ENCODE data around the gene PSME2. TPM values are rescaled to one million over a fixed set of nuclear protein-coding genes. Genes with fewer than 3 reads are reported as not detected.

Gene PSME2
- polyA plus RNA-seq, 2 of the 4 experiments (the other 2 are of a cell fraction) = 137 to 144 TPM

GRCh38 chr14:24194873-24195185 is 48.4 kb upstream of the PSME2 start (continued):
- TF ChIP-seq USF2 (IDR thresholded peaks at IDR 0.05) (no peak), KDM5A (IDR thresholded peaks at IDR 0.05) (no peak)

GRCh38 chr14:24194186-24194872 is 47.9 kb upstream of the PSME2 start:
- ATAC-seq = no peak
- no peak for FAIRE-seq
- H3K27ac ChIP-seq = peak overlapping the region; percentile 88 to 98
- H3K9me3 ChIP-seq = no peaks in the 10 kb centered on the region
- TF ChIP-seq CHD4 (IDR thresholded peaks at IDR 0.05; ENCODE audit: borderline replicate concordance) (no peak), CHD2 (IDR thresholded peaks at IDR 0.05; ENCODE audit: low read length, partially characterized antibody) (no peak)
- H3K4me2 ChIP-seq = peak overlapping the region; percentile 77
- H3K4me1 ChIP-seq = peaks cover 17% of the 10 kb centered on the region
- 92% methylated on average over 7 of the region's 7 CpGs for WGBS (ENCODE audit: missing lambda C conversion rate)
- ChIA-PET CTCF (interaction anchor here (1.4 to 1.9 kb wide), 3 partner anchors 33 to 237 kb away, joined by 3 to 9 read pairs (median 5); partner anchors contain the start of gene IRF9), POLR2A (interaction anchor here (1.8 kb wide), 1 partner anchor 47 kb away, joined by 7 read pairs; the partner anchor contains the start of gene RNF31)
- H3K4me3 ChIP-seq = peak overlapping the region; percentile 62
- no peak for DNase-seq (ENCODE audit: low read depth in 1 of 2, low spot score in 1 of 2)

GRCh38 chr14:24192933-24193332 is 46.5 kb upstream of the PSME2 start:
- 91% methylated on average over 14 of the region's 15 CpGs for WGBS (ENCODE audit: missing lambda C conversion rate)

GRCh38 chr14:24190416-24190815 is 44.0 kb upstream of the PSME2 start:
- TF ChIP-seq KDM1A (IDR thresholded peaks at IDR 0.05; ENCODE audit: low read depth) (no peak), EHF (CRISPR knock-in tag; IDR thresholded peaks at IDR 0.05) (no peak), HES2 (IDR thresholded peaks at IDR 0.05) (no peak), HOXA7 (CRISPR knock-in tag; IDR thresholded peaks at IDR 0.05) (no peak), HOXB13 (CRISPR knock-in tag; IDR thresholded peaks at IDR 0.05; ENCODE audit: low read depth) (no peak), POLR2AphosphoS2 (conservative IDR thresholded peaks at IDR 0.05; ENCODE audit: low read length) (no peak), MAX (IDR thresholded peaks at IDR 0.05) (no peak), FOSB (CRISPR knock-in tag; IDR thresholded peaks at IDR 0.05) (no peak), ZC3H11A (IDR thresholded peaks at IDR 0.05) (no peak)
- ATAC-seq = no peak
- Histone ChIP-seq H3K4me2 (no peak overlapping the region), H3K9me3 (no peaks in the 10 kb centered on the region), H3K27ac (no peak overlapping the region), H3K4me3 (no peak overlapping the region), H3K4me1 (peaks cover 25% of the 10 kb centered on the region)
- no peak for DNase-seq (ENCODE audit: low read depth in 1 of 2, low spot score in 1 of 2)
- ChIA-PET POLR2A (no interaction called here), CTCF (no interaction called here)
- FAIRE-seq = no peak
- 90% methylated on average over 10 of the region's 10 CpGs for WGBS (ENCODE audit: missing lambda C conversion rate)

More at GRCh38 chr14:24192933-24193332, 46.5 kb upstream of the PSME2 start:
- TF ChIP-seq CEBPB (IDR thresholded peaks at IDR 0.05) (no peak), FOXS1 (CRISPR knock-in tag; IDR thresholded peaks at IDR 0.05) (no peak), JUN (IDR thresholded peaks at IDR 0.05) (no peak), SREBF2 (IDR thresholded peaks at IDR 0.05) (no peak), RNF2 (IDR thresholded peaks at IDR 0.05; ENCODE audit: borderline replicate concordance, low read depth) (no peak), MYC (IDR thresholded peaks at IDR 0.05; ENCODE audit: borderline replicate concordance, low read length) (no peak), CBX2 (IDR thresholded peaks at IDR 0.05; ENCODE audit: borderline replicate concordance, low read depth) (no peak), ZSCAN20 (CRISPR knock-in tag; IDR thresholded peaks at IDR 0.05) (no peak), POLR2AphosphoS2 (conservative IDR thresholded peaks at IDR 0.05; ENCODE audit: low read length) (no peak), RARB (CRISPR knock-in tag; IDR thresholded peaks at IDR 0.05) (no peak), NR3C1 (IDR thresholded peaks at IDR 0.05) (no peak), RAD21 (conservative IDR thresholded peaks at IDR 0.05 in 1 of 2, IDR thresholded peaks at IDR 0.05 in 1 of 2) (no peak), ZNF302 (CRISPR knock-in tag; IDR thresholded peaks at IDR 0.05) (no peak), HOXB5 (CRISPR knock-in tag; IDR thresholded peaks at IDR 0.05) (no peak), KDM5A (IDR thresholded peaks at IDR 0.05) (no peak), HOXB13 (CRISPR knock-in tag; IDR thresholded peaks at IDR 0.05; ENCODE audit: low read depth) (no peak), REST (IDR thresholded peaks at IDR 0.05) (no peak)
- ATAC-seq = no peak
- FAIRE-seq = no peak
- Histone ChIP-seq H3K9me3 (no peaks in the 10 kb centered on the region), H3K4me1 (peaks cover 21% of the 10 kb centered on the region), H3K4me2 (no peak overlapping the region), H3K4me3 (no peak overlapping the region), H3K27ac (no peak overlapping the region)
- DNase-seq (ENCODE audit: low read depth in 1 of 2, low spot score in 1 of 2) = no peak
- POLR2A ChIA-PET = no interaction called here
- CTCF ChIA-PET = interaction anchor here (0.8 to 1.4 kb wide), 2 partner anchors 45 to 239 kb away, joined by 3 read pairs; no protein-coding TSS in a partner anchor
